Stimulated activated naive B cell treated with anti-CD40 and anti-IgM and Interleukin-4, amounts not matched to agents 10 μg/mL and 1 μg/mL and 100 μg/mL, for 72 hours (primary cell): ENCODE results near the gene HOXA9.

ENCODE experiments used
- ATAC-seq, 2 donors: fragments of 150-1000 bp; cut with Tn5 transposase; replicated peaks; 2 replicates each; pipeline ENCODE4 v1.10.0; 2021; ENCODE audit warnings: moderate library complexity in 1 of 2
- DNase-seq: peaks from one replicate; pipeline ENCODE4 v3.0.0; 2021
- H3K27ac Mint-ChIP-seq: one replicate; pipeline ENCODE4 v1.8.0; 2022; ENCODE audit warnings: mild to moderate bottlenecking, mixed read lengths
- H3K27me3 Mint-ChIP-seq, 2 donors: one replicate each; pipeline ENCODE4 v1.8.0; 2022; ENCODE audit warnings: mixed read lengths in 2 of 2
- H3K36me3 Mint-ChIP-seq, 2 donors: one replicate each; pipeline ENCODE4 v1.8.0; 2022; ENCODE audit warnings: mixed read lengths in 2 of 2, mild to moderate bottlenecking in 1 of 2
- H3K4me1 Mint-ChIP-seq, 2 donors: one replicate each; pipeline ENCODE4 v1.8.0; 2022; ENCODE audit warnings: mixed read lengths in 2 of 2, mild to moderate bottlenecking in 1 of 2
- H3K4me3 Mint-ChIP-seq, 2 donors: one replicate each; pipeline ENCODE4 v1.8.0; 2022; ENCODE audit warnings: mild to moderate bottlenecking in 2 of 2, mixed read lengths in 2 of 2, moderate library complexity in 1 of 2
- H3K9me3 Mint-ChIP-seq, 2 donors: one replicate each; pipeline ENCODE4 v1.8.0; 2022; ENCODE audit warnings: mixed read lengths in 2 of 2, mild to moderate bottlenecking in 1 of 2

Gene HOXA9

GRCh38 chr7:27128776-27129728 lies 36.3 kb downstream of the HOXA9 start:
- Mint-ChIP-seq H3K4me1 (peaks cover 0 to under 1% of the 10 kb centered on the region in 2 donors), H3K4me3 (peak overlapping the region in 1 of 2 donors; percentile 22), H3K27me3 (peaks cover 60 to 66% of the 10 kb centered on the region in 2 donors), H3K9me3 (peaks cover 0 to 4% of the 10 kb centered on the region in 2 donors), H3K36me3 (peaks cover 2 to 4% of the 10 kb centered on the region in 2 donors), H3K27ac (no peak overlapping the region)
- DNase-seq (no peak), ATAC-seq (no peak)

DNA sequence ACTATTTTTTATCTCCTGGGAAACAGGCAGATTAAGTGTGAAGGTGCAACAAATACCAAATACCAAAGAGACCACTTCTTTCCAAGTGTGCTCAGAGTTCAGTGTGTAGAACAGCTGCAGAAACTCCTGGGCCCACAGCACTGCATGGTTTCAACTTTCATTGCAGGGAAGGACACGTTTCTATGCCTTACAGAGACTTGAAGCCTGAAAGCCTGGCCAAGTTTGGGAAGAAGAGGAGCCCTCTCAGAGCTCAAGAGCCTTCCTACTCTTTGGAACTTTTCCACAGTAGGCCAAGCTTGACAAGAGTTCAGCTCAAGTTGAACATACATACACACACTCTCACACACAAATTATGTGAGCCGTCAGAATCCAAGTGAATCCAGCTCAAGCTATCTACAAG lies 37.3 kb downstream of the HOXA9 start:
- H3K27me3 Mint-ChIP-seq, result peaks cover 51 to 62% of the 10 kb centered on the region in 2 donors
- peaks cover 0 to 4% of the 10 kb centered on the region in 2 donors for H3K9me3 Mint-ChIP-seq
- H3K36me3 Mint-ChIP-seq, result peaks cover 2 to 4% of the 10 kb centered on the region in 2 donors
- ATAC-seq (no peak), DNase-seq (no peak)
- H3K4me1 Mint-ChIP-seq, result no peaks in the 10 kb centered on the region
- no peak overlapping the region for H3K27ac Mint-ChIP-seq
- H3K4me3 Mint-ChIP-seq, result no peak overlapping the region

DNA sequence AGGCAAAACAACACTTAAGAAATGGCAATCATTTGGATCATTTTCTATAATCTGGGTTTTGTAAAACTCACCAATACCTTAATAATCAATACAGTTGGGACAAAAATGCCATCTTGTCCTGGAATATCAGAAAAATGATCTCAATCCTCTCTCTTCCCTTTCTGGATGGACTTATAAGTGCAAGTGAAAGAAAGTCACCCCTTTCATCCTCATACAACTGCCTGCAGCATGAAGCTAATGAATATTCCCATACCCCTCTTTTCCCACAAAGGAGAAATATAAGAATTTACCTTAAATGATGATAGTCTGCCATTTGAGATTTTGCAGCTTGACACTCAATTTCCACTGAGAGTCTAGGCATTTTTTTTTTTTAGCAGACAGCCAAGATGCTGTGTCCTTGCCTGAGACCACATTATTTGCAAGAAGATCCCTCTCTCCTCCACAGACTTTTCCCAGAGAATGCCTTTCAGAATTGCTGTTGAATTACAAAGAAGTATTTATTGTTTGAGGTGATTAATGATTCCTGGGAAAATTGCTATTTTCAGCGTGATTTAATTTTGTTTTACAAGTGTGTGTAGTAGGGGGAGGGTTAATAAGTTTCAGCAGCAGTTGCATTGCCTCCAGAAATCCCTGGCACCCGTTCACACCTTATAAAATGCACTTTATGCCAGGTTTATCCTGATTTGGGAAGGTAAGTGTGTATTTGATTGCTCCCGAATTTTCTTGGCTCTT lies 38.6 kb downstream of the HOXA9 start:
- H3K4me1 Mint-ChIP-seq, result no peaks in the 10 kb centered on the region
- peaks cover 0 to 4% of the 10 kb centered on the region in 2 donors for H3K9me3 Mint-ChIP-seq
- no peak for ATAC-seq
- H3K27me3 Mint-ChIP-seq, result peaks cover 50 to 56% of the 10 kb centered on the region in 2 donors
- H3K27ac Mint-ChIP-seq, result no peak overlapping the region
- peaks cover 2 to 4% of the 10 kb centered on the region in 2 donors for H3K36me3 Mint-ChIP-seq
- DNase-seq, result no peak
- no peak overlapping the region for H3K4me3 Mint-ChIP-seq

- ATAC-seq (no peak), DNase-seq (no peak)
- H3K4me3 Mint-ChIP-seq, result no peak overlapping the region
- peaks cover 48 to 50% of the 10 kb centered on the region in 2 donors for H3K27me3 Mint-ChIP-seq
- peaks cover 2 to 4% of the 10 kb centered on the region in 2 donors for H3K36me3 Mint-ChIP-seq
- peaks cover 0 to 4% of the 10 kb centered on the region in 2 donors for H3K9me3 Mint-ChIP-seq
- H3K4me1 Mint-ChIP-seq, result no peaks in the 10 kb centered on the region
- no peak overlapping the region for H3K27ac Mint-ChIP-seq
These were observed 39.3 kb downstream of the HOXA9 start for GRCh38 chr7:27125986-27126394.

- no peak for DNase-seq
- no peak overlapping the region for H3K27ac Mint-ChIP-seq
- H3K9me3 Mint-ChIP-seq, result peaks cover 0 to 4% of the 10 kb centered on the region in 2 donors
- peaks cover 48 to 50% of the 10 kb centered on the region in 2 donors for H3K27me3 Mint-ChIP-seq
- H3K4me3 Mint-ChIP-seq, result no peak overlapping the region
- no peaks in the 10 kb centered on the region for H3K4me1 Mint-ChIP-seq
- no peak for ATAC-seq
- peaks cover 2 to 4% of the 10 kb centered on the region in 2 donors for H3K36me3 Mint-ChIP-seq
These were observed 40.2 kb downstream of the HOXA9 start for GRCh38 chr7:27124902-27125689.

- no peak overlapping the region for H3K4me3 Mint-ChIP-seq
- H3K27me3 Mint-ChIP-seq, result peaks cover 44 to 47% of the 10 kb centered on the region in 2 donors
- no peaks in the 10 kb centered on the region for H3K4me1 Mint-ChIP-seq
- ATAC-seq (no peak), DNase-seq (no peak)
- H3K27ac Mint-ChIP-seq, result no peak overlapping the region
- peaks cover 0 to 4% of the 10 kb centered on the region in 2 donors for H3K9me3 Mint-ChIP-seq
- H3K36me3 Mint-ChIP-seq, result peaks cover 2 to 4% of the 10 kb centered on the region in 2 donors
These were observed 41.0 kb downstream of the HOXA9 start for GRCh38 chr7:27124096-27124901.

GRCh38 chr7:27123477-27124053 lies 41.8 kb downstream of the HOXA9 start:
- Mint-ChIP-seq H3K4me1 (no peaks in the 10 kb centered on the region), H3K27me3 (peaks cover 36 to 40% of the 10 kb centered on the region in 2 donors), H3K4me3 (no peak overlapping the region), H3K36me3 (no peaks in the 10 kb centered on the region), H3K9me3 (no peaks in the 10 kb centered on the region), H3K27ac (no peak overlapping the region)
- ATAC-seq, result no peak
- DNase-seq, result no peak

DNA sequence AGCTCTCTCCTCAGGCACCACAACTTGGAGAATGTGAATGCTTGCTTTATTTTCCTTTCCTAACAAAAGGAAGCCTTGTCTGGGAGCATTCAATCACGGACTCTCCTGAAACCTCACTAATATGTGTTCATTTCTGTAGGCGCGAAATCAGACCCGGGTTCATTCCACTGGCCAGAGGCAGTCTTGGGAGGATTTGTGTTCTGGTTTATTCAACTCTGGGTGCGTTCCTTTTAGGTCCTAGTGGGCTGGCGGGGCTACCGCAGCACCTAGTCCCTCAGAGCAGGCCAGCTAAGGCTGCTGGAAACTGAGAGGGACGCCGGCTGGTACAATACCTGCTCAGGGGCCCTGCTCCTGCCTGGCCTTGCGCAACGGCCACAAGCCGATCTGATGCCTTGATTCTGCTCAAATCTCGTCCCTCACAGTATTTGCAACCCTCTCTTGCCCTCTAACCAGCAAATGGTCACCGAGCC lies 42.3 kb downstream of the HOXA9 start:
- Mint-ChIP-seq H3K27me3 (peaks cover 34 to 35% of the 10 kb centered on the region in 2 donors), H3K27ac (no peak overlapping the region), H3K9me3 (no peaks in the 10 kb centered on the region), H3K36me3 (no peaks in the 10 kb centered on the region), H3K4me1 (no peaks in the 10 kb centered on the region), H3K4me3 (no peak overlapping the region)
- ATAC-seq (no peak), DNase-seq (no peak)

DNA sequence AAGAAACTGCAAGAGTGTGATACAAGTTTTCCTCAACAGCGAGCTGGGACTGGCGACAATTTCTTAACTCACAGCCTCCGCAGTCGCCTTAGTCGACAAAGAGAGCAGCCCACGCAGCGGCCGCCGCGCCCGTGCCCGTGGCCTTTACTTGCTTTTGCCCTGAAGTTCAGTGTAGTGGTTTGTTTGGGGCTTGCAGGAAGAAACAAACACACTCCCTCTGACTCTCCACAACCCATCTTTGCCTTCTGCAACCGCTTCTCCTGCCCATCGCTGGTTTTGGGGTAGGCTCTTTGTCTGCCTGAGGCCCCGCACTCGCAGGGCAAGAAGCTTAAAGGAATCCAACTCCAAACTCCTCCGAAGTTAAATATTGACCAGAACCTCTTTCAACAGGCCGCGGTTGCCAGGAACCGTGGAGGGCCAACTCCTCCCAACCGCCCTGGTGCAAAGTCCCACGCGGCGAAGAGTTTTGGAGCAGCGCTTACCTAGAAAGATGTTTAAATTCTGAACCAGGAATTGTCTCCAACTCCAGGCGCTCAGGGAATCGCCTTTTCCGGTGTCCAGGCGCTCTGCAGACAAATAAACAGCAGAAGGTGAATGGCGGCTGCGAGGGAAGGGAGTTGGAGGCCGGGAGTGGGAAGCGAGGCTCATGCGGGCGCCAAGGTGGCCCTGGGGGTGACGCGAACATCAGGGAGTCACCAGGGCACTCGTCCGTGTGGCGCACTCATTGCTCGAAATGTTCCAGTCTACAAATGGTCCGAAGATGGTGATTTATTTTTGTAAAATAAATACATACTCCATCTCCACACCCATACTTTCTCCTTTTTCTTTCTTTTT lies 43.0 kb downstream of the HOXA9 start:
- Mint-ChIP-seq H3K27ac (no peak overlapping the region), H3K9me3 (no peaks in the 10 kb centered on the region), H3K36me3 (no peaks in the 10 kb centered on the region), H3K27me3 (peaks cover 28 to 29% of the 10 kb centered on the region in 2 donors), H3K4me3 (no peak overlapping the region), H3K4me1 (no peaks in the 10 kb centered on the region)
- DNase-seq (no peak), ATAC-seq (no peak)

- no peaks in the 10 kb centered on the region for H3K9me3 Mint-ChIP-seq
- no peaks in the 10 kb centered on the region for H3K36me3 Mint-ChIP-seq
- H3K27me3 Mint-ChIP-seq, result peaks cover 23 to 31% of the 10 kb centered on the region in 2 donors
- H3K4me1 Mint-ChIP-seq, result no peaks in the 10 kb centered on the region
- ATAC-seq (no peak), DNase-seq (no peak)
- no peak overlapping the region for H3K4me3 Mint-ChIP-seq
- no peak overlapping the region for H3K27ac Mint-ChIP-seq
These were observed 43.7 kb downstream of the HOXA9 start for GRCh38 chr7:27121684-27122076.

DNA sequence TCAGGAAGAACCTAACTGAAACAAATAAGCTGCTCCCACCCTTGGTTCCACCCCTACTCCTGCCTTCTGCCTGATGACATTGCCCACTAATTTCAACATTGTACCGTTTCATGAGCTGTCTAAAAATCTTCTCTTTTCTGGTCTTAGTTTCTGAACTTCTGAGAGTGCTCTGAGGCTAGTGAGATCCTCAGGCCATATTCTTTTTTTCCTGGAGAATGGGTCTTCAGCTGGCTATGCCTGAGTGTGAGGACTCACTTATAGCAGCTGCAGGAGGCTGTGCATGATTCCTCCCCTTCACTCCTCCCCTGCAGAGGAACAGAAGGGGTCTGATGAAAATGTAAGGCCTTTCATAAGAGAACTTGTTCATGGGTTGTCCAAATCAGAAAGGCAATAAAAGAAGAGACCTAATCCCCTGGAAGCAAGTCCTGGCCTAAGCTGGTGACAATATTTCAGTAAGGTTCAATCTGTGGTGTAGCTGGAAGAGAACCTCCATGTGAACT lies 45.9 kb downstream of the HOXA9 start:
- no peak for ATAC-seq
- Mint-ChIP-seq H3K4me3 (no peak overlapping the region), H3K9me3 (no peaks in the 10 kb centered on the region)

DNA sequence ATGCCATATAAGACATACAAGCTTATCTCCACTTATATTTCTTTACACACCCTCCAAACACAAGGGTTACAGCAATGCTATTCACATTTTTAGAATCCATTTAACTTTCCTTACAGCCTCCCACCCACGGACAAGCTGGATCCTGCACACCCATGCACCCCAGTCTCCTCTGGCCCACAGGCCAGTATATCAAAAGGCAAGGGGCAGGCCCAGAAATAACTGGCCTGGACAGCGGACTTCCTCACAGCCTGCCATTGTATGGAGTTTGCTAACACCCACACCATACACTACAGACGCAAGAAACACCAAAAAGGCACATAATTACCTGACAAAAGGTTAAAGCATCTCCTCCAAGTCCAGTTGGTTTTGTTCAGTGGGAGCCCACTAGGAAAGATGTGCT lies 46.8 kb downstream of the HOXA9 start:
- H3K27ac Mint-ChIP-seq, result no peak overlapping the region
- no peaks in the 10 kb centered on the region for H3K36me3 Mint-ChIP-seq
- DNase-seq (no peak), ATAC-seq (no peak)
- no peak overlapping the region for H3K4me3 Mint-ChIP-seq
- peaks cover 0 to 10% of the 10 kb centered on the region in 2 donors for H3K27me3 Mint-ChIP-seq
- no peaks in the 10 kb centered on the region for H3K9me3 Mint-ChIP-seq
- no peaks in the 10 kb centered on the region for H3K4me1 Mint-ChIP-seq

More for the DNA sequence above, 45.9 kb downstream of the HOXA9 start:
- Mint-ChIP-seq H3K27ac (no peak overlapping the region), H3K36me3 (no peaks in the 10 kb centered on the region), H3K27me3 (peaks cover 2 to 16% of the 10 kb centered on the region in 2 donors), H3K4me1 (no peaks in the 10 kb centered on the region)
- no peak for DNase-seq
